Measurements from ENCODE around the gene PHACTR1. TPM values are rescaled to one million over a fixed set of nuclear protein-coding genes. Genes with fewer than 3 reads are reported as not detected.

Gene PHACTR1
- total RNA-seq, 1 donor from 2014 or later = 22.8 TPM

DNA sequence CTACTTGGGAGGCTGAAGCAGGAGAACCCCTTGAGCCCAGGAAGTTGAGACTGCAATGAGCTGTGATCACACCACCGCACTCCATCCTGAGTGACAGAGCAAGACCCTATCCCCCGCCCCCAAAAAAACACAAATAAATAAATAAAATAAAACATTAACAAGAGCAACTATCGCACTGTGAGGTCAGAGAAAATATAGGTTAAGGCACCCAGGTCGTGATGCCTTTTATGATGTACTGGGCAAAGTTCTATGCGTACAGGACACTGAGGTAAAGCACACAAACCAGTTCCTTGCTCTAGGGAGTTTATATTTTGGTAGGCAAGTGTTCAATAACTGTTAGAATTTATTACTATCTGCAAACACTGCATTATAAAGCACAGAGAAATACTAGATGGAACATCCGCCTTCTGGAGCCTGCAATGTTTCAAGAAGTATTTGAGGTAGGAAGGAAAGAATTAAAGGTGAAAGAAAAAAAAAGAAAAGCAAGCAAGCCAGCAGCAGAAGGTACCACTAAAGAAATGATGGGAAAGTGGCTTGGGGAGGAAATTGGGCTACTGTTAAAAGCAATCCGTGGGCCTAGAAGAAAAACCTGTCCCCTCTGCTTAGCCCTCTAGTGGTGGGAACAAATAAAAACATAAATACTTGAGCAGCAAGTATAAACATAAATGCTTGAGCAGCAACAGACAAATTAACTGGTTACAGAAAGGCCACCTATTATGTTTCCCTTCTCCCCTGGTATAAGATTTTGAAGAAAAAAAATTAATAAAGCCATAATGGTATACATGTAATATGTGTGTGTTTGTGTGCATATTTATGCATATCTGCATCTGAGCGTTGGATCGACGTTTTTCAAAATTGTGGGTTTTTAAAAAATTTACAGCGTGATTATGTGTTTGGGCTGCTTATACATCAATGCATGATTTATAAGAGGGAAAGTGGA, 128.0 kb downstream of the PHACTR1 start:
- no peak for DNase-seq (ENCODE audit: extremely low read depth, low read depth, low spot score)

DNA sequence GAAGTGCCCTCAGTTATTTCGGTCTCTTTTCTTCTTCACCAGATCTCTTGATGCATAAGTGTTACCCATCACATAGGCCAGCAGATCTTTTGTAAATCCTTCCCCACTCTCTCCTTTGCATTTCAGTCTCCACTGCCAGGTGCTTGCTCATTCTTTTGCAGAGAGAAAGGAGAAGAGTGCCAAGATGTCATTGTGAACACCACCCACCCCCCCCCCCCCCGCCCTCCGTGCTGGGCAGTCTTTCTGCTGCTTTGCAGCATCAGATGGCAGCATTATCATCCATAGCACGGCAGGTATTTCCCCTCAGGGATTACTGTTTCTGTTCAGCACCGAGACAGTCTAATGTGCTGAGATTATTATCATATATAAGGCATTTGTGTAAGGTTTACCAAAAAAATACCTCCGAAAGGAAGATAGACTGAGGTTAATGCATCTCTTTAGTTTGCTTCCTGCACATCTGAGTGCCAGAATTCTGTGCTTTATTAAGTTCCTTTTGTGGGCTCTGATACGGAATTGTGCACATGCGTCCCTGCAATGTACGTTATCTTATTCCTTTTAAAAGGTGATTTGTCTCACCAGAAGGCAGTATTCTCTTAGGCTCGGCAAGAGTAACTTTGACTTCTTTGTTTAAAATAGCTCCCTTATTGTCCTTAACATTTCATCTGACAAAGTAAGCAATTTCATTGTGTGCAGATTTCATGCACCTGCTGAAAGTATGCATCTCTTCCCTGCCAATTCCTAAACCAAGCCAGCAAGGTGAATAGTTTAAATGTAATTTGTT, 128.8 kb downstream of the PHACTR1 start:
- no peak for DNase-seq (ENCODE audit: extremely low read depth, low read depth, low spot score)

DNA sequence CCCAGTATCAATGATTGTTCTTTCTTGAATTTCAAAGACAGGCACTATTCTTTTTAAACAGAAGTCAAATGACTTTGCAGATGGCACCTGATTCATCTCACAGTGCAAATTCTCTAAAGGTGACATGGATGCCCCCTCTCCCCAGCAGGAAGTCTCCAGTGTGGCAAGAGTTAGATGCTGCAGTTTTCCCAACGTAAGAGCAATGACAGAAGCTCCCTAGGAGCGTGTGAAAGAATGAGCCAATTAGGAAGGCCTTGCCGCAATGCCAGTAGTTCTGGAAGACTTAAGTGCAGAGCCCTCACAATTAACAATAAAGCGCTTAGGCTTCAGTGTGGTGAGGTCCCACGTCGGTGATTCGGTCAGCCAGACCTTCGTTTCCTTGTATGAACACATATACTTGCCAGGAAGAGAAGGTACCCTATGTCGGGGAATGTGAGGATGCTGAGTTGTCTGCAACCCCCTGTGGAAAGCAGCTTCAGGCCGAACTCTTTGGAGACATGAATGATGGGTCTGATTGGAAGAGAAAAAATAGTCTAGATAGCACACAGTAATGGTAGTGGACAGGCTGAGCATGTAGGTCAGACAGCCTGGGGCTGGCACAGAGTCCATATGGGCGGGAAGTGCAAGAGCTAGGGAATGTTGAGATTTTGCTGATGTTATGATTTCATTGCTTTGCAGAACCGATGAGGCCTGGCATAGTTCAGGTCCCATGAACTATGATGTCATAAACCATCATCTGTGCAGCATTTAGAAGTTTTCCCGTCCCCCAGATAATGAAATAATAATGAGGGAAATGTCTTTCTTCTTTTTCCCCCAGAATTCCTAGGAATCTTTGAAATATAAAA, 132.6 kb downstream of the PHACTR1 start:
- DNase-seq (ENCODE audit: extremely low read depth, low read depth, low spot score) = no peak

- DNase-seq (ENCODE audit: extremely low read depth, low read depth, low spot score) = no peak
Observed at GRCh38 chr6:12849809-12850198, 133.2 kb downstream of the PHACTR1 start.

DNA sequence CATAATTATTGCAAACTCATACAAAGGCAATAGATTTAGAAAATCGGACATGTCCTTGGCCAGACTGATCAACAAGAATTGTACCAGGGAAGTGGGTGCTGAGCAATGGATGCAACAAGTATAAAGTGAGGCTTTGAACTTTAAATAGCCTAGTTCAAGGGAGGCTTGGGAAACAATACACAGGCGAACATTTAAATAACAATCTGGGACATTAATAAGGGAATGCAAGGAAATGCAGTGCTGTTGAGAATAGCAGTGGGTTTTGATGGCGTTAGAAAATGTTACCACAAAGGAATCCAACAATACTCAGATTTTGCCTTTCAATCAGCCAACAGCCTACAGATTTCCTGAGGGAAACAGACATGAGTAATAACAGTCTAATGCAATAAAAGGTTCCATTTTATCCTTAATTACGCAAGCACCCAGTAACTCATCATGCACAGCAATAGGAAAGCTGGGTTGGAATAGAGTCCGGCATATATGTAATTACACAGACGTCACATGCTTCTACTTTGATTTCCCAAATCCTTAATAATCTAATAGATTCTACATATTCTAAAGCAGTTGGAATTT, 134.6 kb downstream of the PHACTR1 start:
- no peak for DNase-seq (ENCODE audit: extremely low read depth, low read depth, low spot score)

DNA sequence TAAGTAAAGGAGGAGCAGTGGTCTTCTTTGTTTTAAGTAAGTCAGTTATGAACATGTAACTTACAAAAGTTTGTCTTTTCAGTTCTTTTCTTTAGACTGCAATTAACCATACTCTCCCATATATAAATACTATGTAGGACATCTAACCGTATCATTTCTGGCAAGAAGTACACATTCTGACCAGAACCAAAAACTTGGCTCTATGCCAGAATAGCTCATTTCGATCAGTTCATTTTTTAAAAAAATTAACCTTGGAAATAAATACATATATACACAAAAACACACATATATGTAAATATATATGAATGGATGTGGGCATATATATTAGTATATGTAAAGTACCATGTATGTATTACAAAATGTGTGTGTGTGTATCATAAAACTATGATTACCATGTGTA, 145.0 kb downstream of the PHACTR1 start:
- DNase-seq (ENCODE audit: extremely low read depth, low read depth, low spot score) = no peak

GRCh38 chr6:12865117-12865516, 148.6 kb downstream of the PHACTR1 start:
- DNase-seq (ENCODE audit: extremely low read depth, low read depth, low spot score) = no peak

GRCh38 chr6:12865671-12866181, 149.2 kb downstream of the PHACTR1 start:
- no peak for DNase-seq (ENCODE audit: extremely low read depth, low read depth, low spot score)

- no peak for DNase-seq (ENCODE audit: extremely low read depth, low read depth, low spot score)
Observed at GRCh38 chr6:12866422-12867029, 150.0 kb downstream of the PHACTR1 start.

GRCh38 chr6:12869816-12870432, 153.4 kb downstream of the PHACTR1 start:
- no peak for DNase-seq (ENCODE audit: extremely low read depth, low read depth, low spot score)

DNA sequence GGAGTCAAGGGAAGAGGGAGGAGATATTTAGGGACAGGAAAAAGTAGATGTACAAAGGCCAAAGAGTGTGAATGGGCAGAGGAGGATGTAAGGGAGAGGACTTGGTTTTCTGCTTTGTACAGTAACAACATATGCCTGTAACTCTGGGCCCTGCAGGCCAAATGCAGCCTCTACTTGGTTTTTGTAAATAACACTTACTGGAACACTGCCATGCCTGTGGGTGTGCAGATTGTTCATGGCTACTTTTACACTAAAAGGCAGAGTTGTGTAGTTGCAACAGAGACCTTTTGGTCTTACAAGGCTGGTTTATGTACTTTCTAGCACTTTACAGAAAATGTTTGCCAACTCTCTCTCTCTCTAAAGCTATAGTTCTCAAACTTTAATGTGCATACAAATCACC, 157.1 kb downstream of the PHACTR1 start:
- DNase-seq (ENCODE audit: extremely low read depth, low read depth, low spot score) = no peak

DNA sequence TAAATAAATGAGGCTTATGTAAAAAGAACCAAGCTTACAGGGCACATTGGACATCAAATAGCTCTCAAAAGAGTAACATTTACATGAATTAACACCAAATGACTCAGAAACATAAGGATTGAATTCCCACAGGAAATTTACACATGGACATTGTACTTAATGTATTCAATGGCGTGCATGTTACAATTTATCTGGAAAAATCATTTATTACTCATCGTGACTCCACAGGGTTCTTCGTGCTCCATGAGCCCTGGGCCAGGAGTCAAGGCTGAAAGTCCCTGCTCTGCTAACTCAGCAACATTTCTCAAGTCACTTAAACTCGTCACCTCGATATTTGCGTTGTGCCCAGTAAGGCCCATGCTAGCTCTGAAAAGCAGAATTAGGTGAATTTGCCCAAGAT, 158.5 kb downstream of the PHACTR1 start:
- DNase-seq (ENCODE audit: extremely low read depth, low read depth, low spot score) = no peak

DNA sequence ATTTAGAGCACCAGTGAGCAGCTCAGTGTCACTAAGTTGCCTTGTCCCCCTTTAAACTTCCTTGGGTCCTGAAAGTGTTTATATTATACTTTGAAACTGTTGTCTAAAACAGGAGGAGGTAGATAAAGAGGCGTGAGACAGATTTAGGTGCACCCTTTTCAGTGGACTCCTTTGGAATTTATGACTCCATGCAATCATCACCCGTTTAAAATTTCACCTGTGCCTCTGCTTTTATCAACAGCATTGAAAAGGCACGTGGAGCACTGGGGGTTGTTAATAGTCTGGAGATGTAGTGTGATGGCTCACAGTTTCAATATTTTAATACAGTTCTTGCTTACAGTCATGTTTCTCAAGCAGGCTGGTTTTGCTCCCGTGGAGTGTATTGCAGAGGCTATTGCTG, 162.2 kb downstream of the PHACTR1 start:
- DNase-seq (ENCODE audit: extremely low read depth, low read depth, low spot score) = no peak

DNA sequence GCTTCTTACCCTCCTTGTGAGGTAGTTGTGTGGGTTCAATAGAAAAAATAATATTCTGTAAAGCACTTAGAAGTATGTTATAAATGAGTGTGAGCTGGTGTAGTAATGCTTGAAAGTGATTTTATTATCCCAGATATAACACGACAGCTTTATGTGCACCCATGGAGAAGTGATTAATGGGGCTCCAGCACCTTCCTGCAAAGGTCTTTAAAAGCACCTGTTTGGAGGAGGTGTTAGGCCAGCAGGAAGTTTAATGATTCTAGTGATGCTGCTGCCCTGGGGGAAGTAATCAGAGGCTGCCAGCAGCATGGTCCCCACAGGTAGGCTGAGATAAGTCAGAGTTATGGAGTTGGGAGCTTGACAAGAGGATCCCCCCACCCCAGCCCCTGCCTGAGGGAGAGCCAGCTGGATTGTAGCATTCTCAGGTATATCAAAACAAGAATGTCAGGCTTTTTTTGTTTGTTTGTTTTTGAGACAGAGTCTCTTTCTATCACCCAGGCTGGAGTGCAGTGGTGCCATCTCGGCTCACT, 166.3 kb downstream of the PHACTR1 start:
- DNase-seq (ENCODE audit: extremely low read depth, low read depth, low spot score) = no peak

DNA sequence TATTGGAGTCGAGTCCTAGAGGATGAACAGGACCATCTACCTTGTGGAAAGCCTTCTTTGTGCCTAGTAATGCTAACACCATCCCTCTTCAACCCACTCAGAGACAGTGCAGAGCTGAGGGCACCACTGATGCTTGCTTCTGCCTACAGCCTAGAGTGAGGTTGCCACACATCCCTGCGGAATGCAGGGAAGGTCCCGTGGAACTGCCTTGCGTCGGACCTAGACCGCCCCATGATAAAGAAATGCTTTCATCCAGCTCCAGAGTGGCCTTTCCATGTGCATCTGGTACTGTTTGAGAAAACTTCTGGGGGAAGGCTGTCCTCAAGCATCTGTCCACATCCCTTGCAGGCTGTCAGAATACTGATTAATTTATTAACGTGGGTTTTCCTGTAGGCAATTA, 168.4 kb downstream of the PHACTR1 start:
- no peak for DNase-seq (ENCODE audit: extremely low read depth, low read depth, low spot score)

DNA sequence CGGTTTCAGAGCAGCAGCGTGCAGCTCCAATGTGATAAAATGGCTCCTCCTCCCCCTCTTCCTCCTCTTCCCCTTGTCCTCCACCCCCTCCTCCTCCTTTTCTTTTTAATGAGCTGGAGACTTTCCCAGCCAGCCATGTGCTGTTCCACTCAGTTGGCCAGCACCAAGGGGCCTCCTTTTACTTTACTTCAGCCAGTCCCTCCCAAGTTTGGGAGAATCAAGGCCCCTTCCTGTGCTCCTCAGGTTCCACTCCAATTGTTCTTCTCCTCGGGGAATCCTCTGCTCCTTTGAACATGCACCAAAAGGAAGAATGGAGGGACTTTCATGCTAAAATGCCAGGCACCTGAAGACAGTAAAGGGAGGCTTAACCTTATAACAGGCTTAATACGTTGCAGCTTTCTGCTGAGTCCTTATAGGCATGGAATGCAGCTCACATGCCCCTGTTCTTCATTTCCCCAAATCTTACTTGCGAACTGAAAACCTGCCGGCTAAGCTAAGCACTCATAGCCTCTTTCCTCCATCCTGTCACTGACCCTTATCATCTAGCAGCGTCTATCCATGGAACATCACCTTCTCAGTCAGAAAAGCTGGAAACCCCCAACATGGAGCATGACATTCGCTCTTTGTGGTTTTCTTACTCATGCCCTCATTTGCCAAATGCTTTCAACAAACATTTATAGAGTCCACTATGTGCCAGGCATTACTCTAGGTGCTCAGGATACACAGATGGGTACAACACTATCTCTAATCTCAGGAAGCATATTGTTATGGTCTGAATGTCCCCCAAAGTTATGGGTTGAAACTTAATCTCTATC, 170.6 kb downstream of the PHACTR1 start:
- DNase-seq (ENCODE audit: extremely low read depth, low read depth, low spot score) = no peak

DNA sequence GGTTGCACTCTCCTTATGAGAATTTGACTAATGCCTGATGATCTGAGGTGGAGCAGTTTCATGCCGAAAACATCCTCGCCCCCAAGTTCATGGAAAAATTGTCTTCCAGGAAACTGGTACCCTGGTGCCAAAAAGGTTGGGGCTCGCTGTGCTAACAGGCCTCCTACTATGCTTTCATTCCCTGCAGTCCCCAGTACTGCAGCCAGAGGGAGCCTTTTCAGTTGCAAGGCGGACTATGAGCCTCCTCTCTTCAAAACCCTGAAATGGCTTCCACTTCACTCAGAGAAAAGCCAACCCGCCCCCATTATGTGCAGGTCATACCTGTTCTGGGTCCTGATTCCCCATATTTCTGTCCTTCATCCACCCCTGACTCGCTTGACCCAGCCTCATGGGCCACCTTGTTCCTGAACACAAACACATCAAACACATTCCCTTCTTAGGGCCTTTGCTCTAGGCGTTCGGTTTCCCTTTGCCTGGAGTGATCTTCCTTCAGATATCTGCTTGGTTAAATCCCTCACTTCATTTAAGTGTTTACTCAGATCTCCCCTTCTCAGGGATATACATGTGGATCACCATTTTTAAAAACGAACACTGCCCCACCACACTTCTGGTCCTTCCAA, 173.7 kb downstream of the PHACTR1 start:
- DNase-seq (ENCODE audit: extremely low read depth, low read depth, low spot score) = no peak

- no peak for DNase-seq (ENCODE audit: extremely low read depth, low read depth, low spot score)
Observed at GRCh38 chr6:12891595-12891994, 175.0 kb downstream of the PHACTR1 start.
